Measurements from ENCODE around the gene CNN1. TPM values are rescaled to one million over a fixed set of nuclear protein-coding genes. Genes with fewer than 3 reads are reported as not detected.

CNN1 gene
- total and polyA plus RNA-seq, 2 of the 13 experiments (the other 11 are each of a cell fraction or from before 2014, with no cell fraction given), result 0.70 to 1.1 TPM

GRCh38 chr19:11506101-11506555, 32.5 kb upstream of the CNN1 start (continued):
- no peak for TF ChIP-seq ZBTB39 (CRISPR knock-in tag; IDR thresholded peaks at IDR 0.05)
- TF ChIP-seq KDM3A (CRISPR knock-in tag; IDR thresholded peaks at IDR 0.05; ENCODE audit: low read depth), result no peak
- TF ChIP-seq NFIC (IDR thresholded peaks at IDR 0.05; ENCODE audit: low read length), result no peak
- TF ChIP-seq NPAS2 (CRISPR knock-in tag; IDR thresholded peaks at IDR 0.05; ENCODE audit: borderline replicate concordance), result no peak
- TF ChIP-seq ZNF598 (CRISPR knock-in tag; IDR thresholded peaks at IDR 0.05; ENCODE audit: borderline replicate concordance), result no peak
- peak; percentile 1; the same call in 1 of the 2 replicates for TF ChIP-seq NFKB2 (CRISPR knock-in tag; IDR thresholded peaks at IDR 0.05; ENCODE audit: borderline replicate concordance)
- no peak for TF ChIP-seq SSRP1 (CRISPR knock-in tag; IDR thresholded peaks at IDR 0.05)
- TF ChIP-seq FLYWCH1 (CRISPR knock-in tag; IDR thresholded peaks at IDR 0.05), result 0 out of 2 replicates have a peak, but pooled peaks have one; percentile 52
- TF ChIP-seq ZNF800 (CRISPR knock-in tag; IDR thresholded peaks at IDR 0.05), result no peak
- TF ChIP-seq HMG20B (CRISPR knock-in tag; conservative IDR thresholded peaks at IDR 0.05), result no peak
- no peak for TF ChIP-seq ZNF3 (CRISPR knock-in tag; IDR thresholded peaks at IDR 0.05)
- TF ChIP-seq HOXD1 (CRISPR knock-in tag; IDR thresholded peaks at IDR 0.05), result peak; percentile 5; the same call in 1 of the 2 replicates
- TF ChIP-seq ZNF350 (CRISPR knock-in tag; IDR thresholded peaks at IDR 0.05; ENCODE audit: borderline replicate concordance, low read depth), result no peak
- TF ChIP-seq PATZ1 (CRISPR knock-in tag; IDR thresholded peaks at IDR 0.05), result no peak
- no peak for TF ChIP-seq NONO (IDR thresholded peaks at IDR 0.05)
- peak; percentile 15; the same call in 1 of the 2 replicates for TF ChIP-seq NONO (CRISPR knock-in tag; conservative IDR thresholded peaks at IDR 0.05)
- TF ChIP-seq ZNF513 (CRISPR knock-in tag; conservative IDR thresholded peaks at IDR 0.05), result no peak
- TF ChIP-seq ZNF512B (CRISPR knock-in tag; IDR thresholded peaks at IDR 0.05; ENCODE audit: borderline replicate concordance), result no peak
- no peak for TF ChIP-seq ELK4 (CRISPR knock-in tag; IDR thresholded peaks at IDR 0.05; ENCODE audit: borderline replicate concordance)

Measured in HepG2 (cell line).